K562 (cell line): ENCODE results near the gene NUDT9. TPM values are rescaled to one million over a fixed set of nuclear protein-coding genes. Genes with fewer than 3 reads are reported as not detected.

ENCODE experiments used
- ATF3 ChIP-seq, 2 experiments: fragments of 450-650 bp in 1 of 2; sonication (generic) in 1 of 2; formaldehyde crosslinking in 1 of 2; IDR thresholded peaks in 1 of 2; conservative IDR thresholded peaks in 1 of 2; 2 replicates each; pipeline versions ENCODE4 v1.6.1 to v1.8.1; 2016 to 2023; ENCODE audit warnings: mild to moderate bottlenecking in 2 of 2, moderate library complexity in 2 of 2, inconsistent platforms in 1 of 2, missing genetic modification reagents in 1 of 2
- CBFA2T2 ChIP-seq: fragments of 450-650 bp; conservative IDR thresholded peaks from 2 replicates; pipeline ENCODE4 v1.6.1; 2017; ENCODE audit warnings: mild to moderate bottlenecking
- CBX1 ChIP-seq: sonication (generic); IDR thresholded peaks from 2 replicates; pipeline ENCODE4 v1.6.1; 2016; ENCODE audit warnings: antibody characterized with exemption, low read depth, mild to moderate bottlenecking
- EZH2 ChIP-seq: IDR thresholded peaks from 2 replicates; pipeline ENCODE4 v1.6.1; 2012; ENCODE audit warnings: low read depth, mild to moderate bottlenecking, inconsistent platforms, low read length, borderline replicate concordance
- GTF2E2 ChIP-seq: fragments of 200-800 bp; sonication (Bioruptor generic); IDR thresholded peaks from 2 replicates; pipeline ENCODE4 v1.6.1; 2016; ENCODE audit warnings: missing genetic modification characterization, missing compliant biosample characterization
- MBD2 ChIP-seq: sonication (generic); IDR thresholded peaks from 2 replicates; pipeline ENCODE4 v1.6.1; 2016; ENCODE audit warnings: low read depth, borderline replicate concordance
- PML ChIP-seq: IDR thresholded peaks from 2 replicates; pipeline ENCODE4 v1.6.1; 2012; ENCODE audit warnings: low read length, inconsistent platforms
- PRDM10 ChIP-seq: fragments of 450-650 bp; IDR thresholded peaks from 2 replicates; pipeline ENCODE4 v1.6.1; 2018; ENCODE audit not compliant: partially characterized antibody
- RAD21 ChIP-seq, 2 experiments: fragments of 250-450 bp in 1 of 2; fragments of 450-650 bp in 1 of 2; sonication (Bioruptor Pico) in 1 of 2; formaldehyde crosslinking in 1 of 2; IDR thresholded peaks in 1 of 2; conservative IDR thresholded peaks in 1 of 2; 2 replicates each; pipeline versions ENCODE4 v1.4.0 to v1.8.0; 2020 to 2022; ENCODE audit warnings: mild to moderate bottlenecking in 2 of 2, moderate library complexity in 1 of 2
- RBFOX2 ChIP-seq: fragments of 200-400 bp; formaldehyde crosslinking; IDR thresholded peaks from 2 replicates; pipeline ENCODE4 v1.6.1; 2017; ENCODE audit warnings: low read depth, mild to moderate bottlenecking, low read length, moderate library complexity
- RNF2 ChIP-seq: sonication (generic); IDR thresholded peaks from 2 replicates; pipeline ENCODE4 v1.6.1; 2016
- SMAD3 ChIP-seq: fragments of 450-650 bp; formaldehyde crosslinking; conservative IDR thresholded peaks from 2 replicates; pipeline ENCODE4 v1.4.0; 2020; ENCODE audit warnings: mild to moderate bottlenecking
- SMARCA4 ChIP-seq: fragments of 450-650 bp; IDR thresholded peaks from 2 replicates; pipeline ENCODE4 v1.6.1; 2016
- TBP ChIP-seq: optimal IDR thresholded peaks from 2 replicates; pipeline ENCODE3; 2011; ENCODE audit warnings: low read depth, low read length, improper control_type of control experiment
- TFE3 ChIP-seq: fragments of 450-650 bp; formaldehyde crosslinking; IDR thresholded peaks from 2 replicates; pipeline ENCODE4 v1.4.0; 2020; ENCODE audit warnings: mild to moderate bottlenecking, mixed read lengths
- THAP7 ChIP-seq: fragments of 250-450 bp; sonication (Bioruptor Pico); IDR thresholded peaks from 2 replicates; pipeline ENCODE4 v1.5.0; 2021
- ZEB2 ChIP-seq: fragments of 450-650 bp; IDR thresholded peaks from 2 replicates; pipeline ENCODE4 v1.6.1; 2016
- ZFPM2 ChIP-seq: fragments of 250-450 bp; sonication (Bioruptor Pico); IDR thresholded peaks from 2 replicates; pipeline ENCODE4 v1.5.1; 2022; ENCODE audit warnings: mild to moderate bottlenecking
- ZNF232 ChIP-seq: sonication (generic); formaldehyde crosslinking; IDR thresholded peaks from 2 replicates; pipeline ENCODE4 v1.8.0; 2022; ENCODE audit warnings: mild to moderate bottlenecking, missing genetic modification reagents
- ZNF431 ChIP-seq: sonication (generic); formaldehyde crosslinking; IDR thresholded peaks from 2 replicates; pipeline ENCODE4 v1.8.0; 2022; ENCODE audit warnings: mild to moderate bottlenecking, missing genetic modification reagents
- ZNF583 ChIP-seq: fragments of 250-450 bp; sonication (Bioruptor Pico); IDR thresholded peaks from 2 replicates; pipeline ENCODE4 v1.4.0; 2020
- polyA plus RNA-seq, 8 experiments: library from polyadenylated mRNA; depleted of rRNA in 4 of 8; stranded (reverse) in 5 of 8; unstranded in 3 of 8; fragments of >200 nt; fragmentation: Nextera tagmentation in 2 of 8; fragmentation: Illumina TruSeq in 1 of 8; extraction: Ambion mirVana in 2 of 8; extraction: Trizol in 1 of 8; gene quantifications; 2 replicates each; pipeline versions ENCODE4 v1.2.1 to v1.2.3, GENCODE V29; 2011 to 2014; ENCODE audit warnings: inconsistent platforms in 1 of 8, missing spikeins in 1 of 8
- total RNA-seq, 7 experiments: library from RNA; depleted of rRNA in 6 of 7; stranded (reverse); fragments of >200 nt in 6 of 7; fragmentation: Illumina TruSeq in 2 of 7; extraction: Trizol in 2 of 7; gene quantifications; 2 replicates each; pipeline versions ENCODE4 v1.2.1 to v1.2.3, GENCODE V29; 2011 to 2021; ENCODE audit warnings: low replicate concordance in 1 of 7

The NUDT9 gene
- total and polyA plus RNA-seq, 9 of the 15 experiments (the other 6 are each of a cell fraction or from before 2014, with no cell fraction given), result 8.5 to 20.8 (median 18.0) TPM

- TF ChIP-seq TFE3, result peak; percentile 64
- TF ChIP-seq GTF2E2, result 0 out of 2 replicates have a peak, but pooled peaks have one; percentile 39
- peak; percentile 69; the same call in 1 of the 2 replicates for TF ChIP-seq ZNF431
- peak; percentile 61 for TF ChIP-seq CBFA2T2
- TF ChIP-seq PRDM10, result peak; percentile 93
- no peak for TF ChIP-seq ZFPM2 (CRISPR knock-in tag)
- TF ChIP-seq THAP7 (CRISPR knock-in tag), result 0 out of 2 replicates have a peak, but pooled peaks have one; percentile 32
- peak; percentile 84 for TF ChIP-seq RNF2
- TF ChIP-seq ZEB2, result peak; percentile 13; the same call in 1 of the 2 replicates
- 0 out of 2 replicates have a peak, but pooled peaks have one; percentile 30 for TF ChIP-seq ZNF583 (CRISPR knock-in tag)
- TF ChIP-seq PML, result peak; percentile 65; the same call in 1 of the 2 replicates
- TF ChIP-seq EZH2, result no peak
- TF ChIP-seq RAD21 (CRISPR knock-in tag; conservative IDR thresholded peaks at IDR 0.05 in 1 of 2, IDR thresholded peaks at IDR 0.05 in 1 of 2), result 0 out of 4 replicates have a peak, but pooled peaks have one; percentile 5 to 11
- TF ChIP-seq MBD2, result peak; percentile 61
- TF ChIP-seq RBFOX2, result peak; percentile 89
- peak; percentile 85 for TF ChIP-seq TBP
- TF ChIP-seq SMAD3, result 0 out of 2 replicates have a peak, but pooled peaks have one; percentile 5
- TF ChIP-seq ZNF232 (CRISPR knock-in tag), result peak; percentile 58; the same call in 1 of the 2 replicates
- TF ChIP-seq SMARCA4, result 0 out of 2 replicates have a peak, but pooled peaks have one; percentile 25
- peak; percentile 64; the same call in 1 of the 2 replicates for TF ChIP-seq CBX1
- no peak for TF ChIP-seq ATF3 (IDR thresholded peaks at IDR 0.05)
- TF ChIP-seq ATF3 (CRISPR knock-in tag; conservative IDR thresholded peaks at IDR 0.05), result no peak; the same call in none of the 2 replicates
Measured at GRCh38 chr4:87422104-87423052, at the start of gene NUDT9 (continued).
